Measurements from ENCODE around the gene CBX2.

The CBX2 gene

DNA sequence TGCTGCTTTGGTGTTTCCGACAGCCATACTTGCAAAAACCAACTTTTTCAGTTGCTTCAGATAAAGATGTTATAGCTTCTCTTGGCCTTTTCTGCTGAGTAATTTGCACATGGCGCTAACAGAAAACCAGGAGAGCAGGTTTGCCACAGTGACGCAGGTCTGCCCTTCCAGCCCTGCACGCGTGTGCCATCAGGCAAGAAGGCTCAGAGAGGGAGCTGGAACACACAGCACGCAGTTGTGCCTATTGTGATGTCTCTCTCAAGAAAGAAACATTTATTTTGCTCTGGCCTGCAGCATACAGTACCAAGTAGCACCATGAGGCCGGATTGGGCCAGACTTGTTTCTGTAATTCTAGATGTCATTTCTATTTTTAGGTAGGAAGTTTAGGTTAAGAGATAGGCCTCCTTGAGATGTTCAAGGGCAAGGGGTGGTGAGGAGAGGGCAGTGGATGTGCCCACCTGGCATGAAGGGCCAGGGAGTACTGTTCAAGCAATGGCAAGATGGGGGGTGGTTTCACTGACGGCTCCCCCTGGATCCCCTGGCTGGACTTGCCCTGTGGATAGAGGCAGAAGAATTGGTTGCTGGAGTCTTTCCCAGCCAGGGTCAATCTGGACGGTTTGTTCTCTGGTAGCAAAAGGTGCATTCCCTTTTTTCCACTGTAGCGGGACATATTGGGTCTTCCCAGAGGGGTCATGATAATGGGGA, 1.9 kb downstream of the CBX2 start:
- Histone ChIP-seq H3K27me3 (ENCODE audit: control insufficient read depth in 2 of 2, insufficient read depth in 2 of 2, low read length in 2 of 2) (peaks cover 40 to 60% of the 10 kb centered on the region in 2 donors), H3K4me3 (ENCODE audit: low read length in 2 of 2) (no peak overlapping the region), H3K9me3 (ENCODE audit: control insufficient read depth in 2 of 2, low read length in 2 of 2) (no peaks in the 10 kb centered on the region)

DNA sequence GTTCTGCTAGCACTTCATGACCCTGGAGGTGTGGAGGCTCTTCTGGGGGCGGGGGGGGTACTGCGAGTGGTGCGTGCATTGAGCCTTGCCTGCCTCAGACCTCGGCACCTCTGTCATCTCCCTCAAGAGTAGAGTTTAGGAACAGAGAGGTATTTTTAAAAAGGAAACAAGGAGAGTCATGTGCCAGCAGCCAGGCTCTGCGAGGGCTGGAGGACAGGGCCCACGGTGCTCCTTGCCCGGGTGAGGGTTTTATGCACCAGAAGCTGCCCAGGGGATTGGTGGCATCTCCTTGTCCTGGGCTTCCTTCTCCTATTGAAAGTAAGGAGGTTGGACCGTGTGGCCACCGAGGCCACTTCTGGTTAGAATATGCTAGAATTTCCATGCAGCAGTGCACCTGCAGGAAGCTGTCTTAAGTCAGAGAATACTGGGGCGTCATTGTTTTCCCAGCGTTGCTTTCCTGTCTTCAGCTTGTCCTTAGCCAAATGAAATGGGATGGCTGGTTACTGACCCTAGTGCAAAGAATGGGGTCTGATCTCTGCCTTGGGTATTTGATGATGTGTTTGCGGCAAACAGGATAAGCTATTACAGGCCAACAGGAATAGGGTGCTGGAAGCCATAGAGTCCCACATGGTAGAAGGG, 3.2 kb downstream of the CBX2 start:
- H3K4me3 ChIP-seq (ENCODE audit: low read length in 2 of 2), result no peak overlapping the region
- H3K9me3 ChIP-seq (ENCODE audit: control insufficient read depth in 2 of 2, low read length in 2 of 2), result no peaks in the 10 kb centered on the region
- peaks cover 31 to 49% of the 10 kb centered on the region in 2 donors for H3K27me3 ChIP-seq (ENCODE audit: control insufficient read depth in 2 of 2, insufficient read depth in 2 of 2, low read length in 2 of 2)
- H3K9ac ChIP-seq (ENCODE audit: low read depth in 1 of 2, low read length in 2 of 2), result no peak overlapping the region
- H3K4me1 ChIP-seq (ENCODE audit: control insufficient read depth in 2 of 2, insufficient read depth in 2 of 2, low read length in 2 of 2), result peaks cover 10 to 12% of the 10 kb centered on the region in 2 donors
- no peaks in the 10 kb centered on the region for H3K36me3 ChIP-seq (ENCODE audit: control insufficient read depth in 2 of 2, insufficient read depth in 2 of 2, low read length in 2 of 2)
- H3K27ac ChIP-seq (ENCODE audit: low read depth in 2 of 2, low read length in 2 of 2), result no peak overlapping the region

More for the DNA sequence above, 1.9 kb downstream of the CBX2 start:
- no peak overlapping the region for H3K9ac ChIP-seq (ENCODE audit: low read depth in 1 of 2, low read length in 2 of 2)
- no peak overlapping the region for H3K27ac ChIP-seq (ENCODE audit: low read depth in 2 of 2, low read length in 2 of 2)
- peaks cover 10 to 12% of the 10 kb centered on the region in 2 donors for H3K4me1 ChIP-seq (ENCODE audit: control insufficient read depth in 2 of 2, insufficient read depth in 2 of 2, low read length in 2 of 2)
- H3K36me3 ChIP-seq (ENCODE audit: control insufficient read depth in 2 of 2, insufficient read depth in 2 of 2, low read length in 2 of 2), result no peaks in the 10 kb centered on the region

DNA sequence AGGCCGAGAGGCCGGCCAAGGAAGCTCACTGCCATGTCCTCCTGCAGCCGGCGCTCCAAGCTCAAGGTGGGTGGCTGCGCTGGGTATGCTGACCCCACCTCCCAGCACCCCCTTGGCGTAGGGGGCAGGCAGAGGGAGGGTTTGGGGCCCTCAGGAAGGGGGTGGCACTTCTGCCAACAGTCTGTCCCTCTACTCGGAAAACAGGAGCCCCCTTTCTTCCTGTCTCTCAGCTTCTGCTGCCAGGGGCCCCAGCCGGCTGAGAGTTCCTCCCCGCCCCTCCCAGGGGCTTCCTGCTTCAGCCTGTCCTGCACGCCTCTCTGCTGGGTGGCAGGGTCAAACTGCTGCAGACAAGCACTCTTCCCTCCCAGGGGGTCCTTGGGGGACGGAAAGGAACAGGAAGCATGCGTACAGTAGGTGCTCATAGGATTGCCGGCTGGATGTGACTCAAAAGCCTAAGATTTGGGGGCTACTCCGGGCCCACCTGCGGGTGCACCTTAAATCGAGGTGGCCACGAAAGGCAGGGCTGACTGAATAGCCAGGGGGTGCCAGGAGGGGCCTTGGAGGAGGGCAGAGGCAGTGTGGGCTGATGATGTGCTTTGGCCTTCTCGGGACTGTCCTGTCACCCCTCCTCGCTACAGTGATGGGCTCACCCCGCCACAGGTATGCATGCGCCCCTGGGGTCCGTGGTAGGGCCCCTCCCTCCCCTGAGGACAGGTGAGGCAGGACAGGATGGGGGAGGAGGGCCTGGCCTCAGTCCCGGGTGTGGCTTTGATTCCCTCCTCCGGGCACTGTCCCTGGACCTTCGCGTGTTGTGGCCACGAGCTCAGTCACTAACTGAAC, 4.0 kb downstream of the CBX2 start:
- Histone ChIP-seq H3K4me3 (ENCODE audit: low read length in 2 of 2) (no peak overlapping the region), H3K9ac (ENCODE audit: low read depth in 1 of 2, low read length in 2 of 2) (no peak overlapping the region), H3K4me1 (ENCODE audit: control insufficient read depth in 2 of 2, insufficient read depth in 2 of 2, low read length in 2 of 2) (peaks cover 10 to 11% of the 10 kb centered on the region in 2 donors), H3K9me3 (ENCODE audit: control insufficient read depth in 2 of 2, low read length in 2 of 2) (no peaks in the 10 kb centered on the region), H3K36me3 (ENCODE audit: control insufficient read depth in 2 of 2, insufficient read depth in 2 of 2, low read length in 2 of 2) (no peaks in the 10 kb centered on the region), H3K27me3 (ENCODE audit: control insufficient read depth in 2 of 2, insufficient read depth in 2 of 2, low read length in 2 of 2) (peaks cover 27 to 46% of the 10 kb centered on the region in 2 donors), H3K27ac (ENCODE audit: low read depth in 2 of 2, low read length in 2 of 2) (no peak overlapping the region)

DNA sequence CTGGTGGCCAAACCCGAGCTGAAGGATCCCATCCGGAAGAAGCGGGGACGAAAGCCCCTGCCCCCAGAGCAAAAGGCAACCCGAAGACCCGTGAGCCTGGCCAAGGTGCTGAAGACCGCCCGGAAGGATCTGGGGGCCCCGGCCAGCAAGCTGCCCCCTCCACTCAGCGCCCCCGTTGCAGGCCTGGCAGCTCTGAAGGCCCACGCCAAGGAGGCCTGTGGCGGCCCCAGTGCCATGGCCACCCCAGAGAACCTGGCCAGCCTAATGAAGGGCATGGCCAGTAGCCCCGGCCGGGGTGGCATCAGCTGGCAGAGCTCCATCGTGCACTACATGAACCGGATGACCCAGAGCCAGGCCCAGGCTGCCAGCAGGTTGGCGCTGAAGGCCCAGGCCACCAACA, 5.9 kb downstream of the CBX2 start:
- no peak overlapping the region for H3K27ac ChIP-seq (ENCODE audit: low read depth in 2 of 2, low read length in 2 of 2)
- peaks cover 37 to 55% of the 10 kb centered on the region in 2 donors for H3K27me3 ChIP-seq (ENCODE audit: control insufficient read depth in 2 of 2, insufficient read depth in 2 of 2, low read length in 2 of 2)
- H3K9me3 ChIP-seq (ENCODE audit: control insufficient read depth in 2 of 2, low read length in 2 of 2), result no peaks in the 10 kb centered on the region
- H3K4me3 ChIP-seq (ENCODE audit: low read length in 2 of 2), result no peak overlapping the region
- no peaks in the 10 kb centered on the region for H3K36me3 ChIP-seq (ENCODE audit: control insufficient read depth in 2 of 2, insufficient read depth in 2 of 2, low read length in 2 of 2)
- H3K4me1 ChIP-seq (ENCODE audit: control insufficient read depth in 2 of 2, insufficient read depth in 2 of 2, low read length in 2 of 2), result peaks cover 0 to 3% of the 10 kb centered on the region in 2 donors
- no peak overlapping the region for H3K9ac ChIP-seq (ENCODE audit: low read depth in 1 of 2, low read length in 2 of 2)

DNA sequence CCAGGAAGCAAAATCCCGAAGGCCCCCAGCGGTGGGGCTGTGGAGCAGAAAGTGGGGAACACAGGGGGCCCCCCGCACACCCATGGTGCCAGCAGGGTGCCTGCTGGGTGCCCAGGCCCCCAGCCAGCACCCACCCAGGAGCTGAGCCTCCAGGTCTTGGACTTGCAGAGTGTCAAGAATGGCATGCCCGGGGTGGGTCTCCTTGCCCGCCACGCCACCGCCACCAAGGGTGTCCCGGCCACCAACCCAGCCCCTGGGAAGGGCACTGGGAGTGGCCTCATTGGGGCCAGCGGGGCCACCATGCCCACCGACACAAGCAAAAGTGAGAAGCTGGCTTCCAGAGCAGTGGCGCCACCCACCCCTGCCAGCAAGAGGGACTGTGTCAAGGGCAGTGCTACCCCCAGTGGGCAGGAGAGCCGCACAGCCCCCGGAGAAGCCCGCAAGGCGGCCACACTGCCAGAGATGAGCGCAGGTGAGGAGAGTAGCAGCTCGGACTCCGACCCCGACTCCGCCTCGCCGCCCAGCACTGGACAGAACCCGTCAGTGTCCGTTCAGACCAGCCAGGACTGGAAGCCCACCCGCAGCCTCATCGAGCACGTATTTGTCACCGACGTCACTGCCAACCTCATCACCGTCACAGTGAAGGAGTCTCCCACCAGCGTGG, 6.5 kb downstream of the CBX2 start:
- H3K9ac ChIP-seq (ENCODE audit: low read depth in 1 of 2, low read length in 2 of 2), result no peak overlapping the region
- H3K27me3 ChIP-seq (ENCODE audit: control insufficient read depth in 2 of 2, insufficient read depth in 2 of 2, low read length in 2 of 2), result peaks cover 36 to 55% of the 10 kb centered on the region in 2 donors
- H3K36me3 ChIP-seq (ENCODE audit: control insufficient read depth in 2 of 2, insufficient read depth in 2 of 2, low read length in 2 of 2), result no peaks in the 10 kb centered on the region
- no peaks in the 10 kb centered on the region for H3K4me1 ChIP-seq (ENCODE audit: control insufficient read depth in 2 of 2, insufficient read depth in 2 of 2, low read length in 2 of 2)
- H3K27ac ChIP-seq (ENCODE audit: low read depth in 2 of 2, low read length in 2 of 2), result no peak overlapping the region
- no peak overlapping the region for H3K4me3 ChIP-seq (ENCODE audit: low read length in 2 of 2)
- no peaks in the 10 kb centered on the region for H3K9me3 ChIP-seq (ENCODE audit: control insufficient read depth in 2 of 2, low read length in 2 of 2)

DNA sequence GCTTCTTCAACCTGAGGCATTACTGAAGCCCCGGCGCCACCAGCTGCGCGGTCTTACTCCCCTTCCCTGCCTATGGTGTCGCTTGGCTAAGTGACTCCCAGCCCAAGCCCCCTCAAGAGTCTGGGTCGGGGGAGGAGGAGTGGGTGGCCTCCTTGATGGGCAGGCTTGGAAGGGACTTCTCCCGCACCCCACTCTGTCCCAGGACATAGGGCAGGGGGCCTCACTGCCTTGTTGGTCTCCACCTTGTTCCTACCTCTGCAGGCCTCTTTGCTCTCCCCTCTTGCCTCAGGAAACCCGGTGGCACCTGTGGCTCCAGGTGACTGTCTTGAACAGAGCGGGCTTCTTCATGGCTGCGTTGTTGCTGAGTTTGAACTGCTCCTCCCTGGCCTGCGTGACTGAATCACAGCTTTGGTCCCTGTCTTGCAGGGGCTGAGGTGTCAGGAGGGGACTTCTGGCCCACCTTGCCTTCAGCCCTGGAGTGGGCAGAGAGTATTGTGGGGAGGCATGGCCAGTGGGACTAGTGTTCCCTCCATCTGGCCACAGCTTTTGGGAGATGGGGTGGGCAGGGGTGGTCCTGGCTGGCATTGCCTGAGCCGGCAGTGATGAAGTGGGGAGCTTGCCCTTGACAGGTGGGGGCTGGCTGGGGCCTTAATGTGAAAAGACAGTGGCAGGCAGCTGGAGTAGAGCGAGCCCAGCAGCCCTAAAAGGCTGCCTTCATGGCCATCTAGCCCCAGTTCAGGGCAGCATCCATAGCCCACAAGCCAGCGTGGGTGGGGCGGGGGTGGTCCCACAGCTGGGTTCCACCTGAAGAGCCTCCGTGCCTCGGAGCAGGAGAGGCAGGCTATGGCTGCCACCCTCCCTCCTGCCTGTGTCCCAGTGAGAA, 7.3 kb downstream of the CBX2 start:
- Histone ChIP-seq H3K27ac (ENCODE audit: low read depth in 2 of 2, low read length in 2 of 2) (no peak overlapping the region), H3K36me3 (ENCODE audit: control insufficient read depth in 2 of 2, insufficient read depth in 2 of 2, low read length in 2 of 2) (no peaks in the 10 kb centered on the region), H3K9me3 (ENCODE audit: control insufficient read depth in 2 of 2, low read length in 2 of 2) (no peaks in the 10 kb centered on the region), H3K4me3 (ENCODE audit: low read length in 2 of 2) (no peak overlapping the region), H3K9ac (ENCODE audit: low read depth in 1 of 2, low read length in 2 of 2) (no peak overlapping the region), H3K4me1 (ENCODE audit: control insufficient read depth in 2 of 2, insufficient read depth in 2 of 2, low read length in 2 of 2) (peaks cover 4% of the 10 kb centered on the region in 2 donors), H3K27me3 (ENCODE audit: control insufficient read depth in 2 of 2, insufficient read depth in 2 of 2, low read length in 2 of 2) (peaks cover 35 to 55% of the 10 kb centered on the region in 2 donors)

DNA sequence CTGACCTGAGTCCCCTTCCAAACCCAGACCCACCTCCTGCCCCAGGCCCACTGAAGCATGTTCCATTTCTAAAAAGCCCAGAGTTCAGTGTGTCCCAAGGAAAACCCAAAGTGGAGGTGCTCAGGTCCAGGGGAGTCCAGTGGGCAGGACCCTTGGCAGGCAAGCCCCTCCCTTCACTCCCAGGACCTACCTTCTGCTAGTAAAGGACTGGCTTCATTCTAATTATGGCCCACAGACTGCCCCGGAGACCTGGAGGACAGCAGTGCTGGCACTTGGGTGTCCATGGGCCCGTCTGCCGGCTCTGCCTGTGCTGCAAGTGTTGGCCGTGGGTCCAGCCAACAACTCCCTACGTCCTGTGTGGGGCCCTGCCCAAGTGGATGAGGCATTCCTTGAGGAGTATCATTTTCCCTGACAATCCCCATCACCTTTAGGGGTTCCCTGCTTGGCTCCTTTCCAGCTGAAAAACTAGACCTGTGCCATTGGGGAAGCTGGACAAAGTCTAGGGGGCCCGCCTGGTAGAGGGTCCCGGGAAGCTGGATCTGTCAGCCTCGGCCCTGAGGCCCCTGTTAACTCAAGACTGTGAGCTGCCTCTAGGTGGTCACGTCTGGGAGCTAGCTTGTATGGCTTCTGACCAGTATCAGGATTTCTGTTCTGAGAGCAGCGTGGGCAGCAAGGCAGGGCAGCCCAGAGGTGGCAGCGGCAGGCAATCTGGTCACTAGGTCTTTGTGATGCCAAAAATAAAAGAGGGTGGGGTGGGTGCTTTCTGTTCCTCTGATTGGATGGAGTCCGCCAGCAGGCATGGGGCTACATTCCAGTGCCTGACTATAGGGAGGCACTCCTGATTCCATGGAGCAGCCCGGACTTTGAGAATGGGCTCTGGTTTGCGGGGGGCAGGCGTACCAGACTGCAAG, 8.2 kb downstream of the CBX2 start:
- H3K36me3 ChIP-seq (ENCODE audit: control insufficient read depth in 2 of 2, insufficient read depth in 2 of 2, low read length in 2 of 2), result no peaks in the 10 kb centered on the region
- H3K27me3 ChIP-seq (ENCODE audit: control insufficient read depth in 2 of 2, insufficient read depth in 2 of 2, low read length in 2 of 2), result peaks cover 42 to 57% of the 10 kb centered on the region in 2 donors
- peaks cover 4 to 5% of the 10 kb centered on the region in 2 donors for H3K4me1 ChIP-seq (ENCODE audit: control insufficient read depth in 2 of 2, insufficient read depth in 2 of 2, low read length in 2 of 2)

DNA sequence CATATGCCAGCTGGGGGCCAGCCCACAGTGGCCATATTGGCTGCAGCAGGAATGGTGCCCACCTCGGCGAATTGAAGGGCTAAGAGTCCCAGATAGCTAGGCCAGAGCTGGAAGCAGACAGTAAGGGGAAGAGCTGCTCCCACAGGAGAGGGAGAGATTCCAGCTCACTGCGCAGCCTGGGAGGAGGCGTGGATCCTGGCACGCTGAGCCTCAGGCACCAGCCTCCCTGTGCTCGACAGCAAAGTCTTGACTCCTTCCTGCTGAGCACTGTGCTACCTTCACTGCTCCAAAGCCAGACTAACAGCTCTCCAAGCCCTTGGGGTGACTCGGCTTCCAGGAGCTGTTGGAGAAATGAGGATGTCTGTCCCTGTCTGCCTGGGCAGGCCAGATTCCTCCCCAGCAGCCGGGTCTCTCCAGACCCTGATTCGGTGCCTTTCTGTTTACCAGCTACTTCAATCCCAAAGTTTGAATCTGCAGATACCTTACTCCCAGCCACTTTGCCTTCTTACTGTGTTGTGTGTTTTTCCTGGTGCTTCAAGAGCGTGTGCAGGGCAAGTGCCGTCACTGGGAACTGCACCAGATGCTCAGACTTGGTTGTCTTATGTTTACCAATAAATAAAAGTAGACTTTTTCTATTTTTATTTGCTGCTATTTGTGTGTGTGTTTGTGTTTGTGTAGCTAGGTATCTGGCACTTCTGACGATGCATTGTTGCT, 9.1 kb downstream of the CBX2 start:
- Histone ChIP-seq H3K4me3 (ENCODE audit: low read length in 2 of 2) (no peak overlapping the region), H3K4me1 (ENCODE audit: control insufficient read depth in 2 of 2, insufficient read depth in 2 of 2, low read length in 2 of 2) (peaks cover 4 to 5% of the 10 kb centered on the region in 2 donors), H3K9ac (ENCODE audit: low read depth in 1 of 2, low read length in 2 of 2) (no peak overlapping the region), H3K9me3 (ENCODE audit: control insufficient read depth in 2 of 2, low read length in 2 of 2) (no peaks in the 10 kb centered on the region), H3K27me3 (ENCODE audit: control insufficient read depth in 2 of 2, insufficient read depth in 2 of 2, low read length in 2 of 2) (peaks cover 49 to 58% of the 10 kb centered on the region in 2 donors), H3K27ac (ENCODE audit: low read depth in 2 of 2, low read length in 2 of 2) (no peak overlapping the region), H3K36me3 (ENCODE audit: control insufficient read depth in 2 of 2, insufficient read depth in 2 of 2, low read length in 2 of 2) (no peaks in the 10 kb centered on the region)

More for the DNA sequence above, 8.2 kb downstream of the CBX2 start:
- Histone ChIP-seq H3K9me3 (ENCODE audit: control insufficient read depth in 2 of 2, low read length in 2 of 2) (no peaks in the 10 kb centered on the region), H3K4me3 (ENCODE audit: low read length in 2 of 2) (no peak overlapping the region), H3K27ac (ENCODE audit: low read depth in 2 of 2, low read length in 2 of 2) (no peak overlapping the region), H3K9ac (ENCODE audit: low read depth in 1 of 2, low read length in 2 of 2) (no peak overlapping the region)
